ENCODE results near the gene CYB5R3.

DNA sequence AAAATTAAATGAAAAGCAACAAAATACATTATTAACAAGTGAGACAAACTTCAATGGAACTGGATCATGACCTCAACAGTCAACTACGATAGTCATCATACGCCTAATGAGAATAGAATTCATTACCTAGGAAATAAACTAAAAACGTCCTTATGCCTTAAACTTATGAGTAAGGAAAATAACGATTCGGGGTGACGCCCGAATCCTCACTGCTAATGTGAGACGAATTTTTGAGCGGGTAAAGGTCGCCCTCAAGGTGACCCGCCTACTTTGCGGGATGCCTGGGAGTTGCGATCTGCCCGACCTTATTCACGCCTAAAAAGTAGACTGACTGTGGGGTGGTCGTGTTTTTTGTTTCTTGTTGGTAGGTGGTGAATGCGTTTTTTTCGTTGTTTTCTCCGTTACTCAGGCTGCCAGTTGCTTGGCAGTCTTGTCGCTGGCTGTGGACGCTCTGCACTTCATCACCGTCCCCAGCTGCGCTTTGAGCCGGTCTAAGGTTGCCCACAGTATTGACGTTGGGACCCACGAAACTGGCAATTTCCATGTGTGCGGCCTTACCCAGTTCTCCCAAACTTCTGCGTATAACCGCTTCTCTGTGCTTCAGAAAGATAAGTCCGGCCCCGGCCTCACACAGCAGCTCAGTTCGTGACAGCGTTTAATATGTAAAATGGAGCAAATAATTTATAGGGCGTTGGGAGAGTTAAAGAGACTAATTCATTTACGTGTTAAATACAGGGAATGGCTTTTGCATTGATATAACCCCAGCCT, 33.9 kb downstream of the CYB5R3 start:
- TF ChIP-seq CTCF (conservative IDR thresholded peaks at IDR 0.05; ENCODE audit: low read depth, low read length) (no peak), EZH2 (IDR thresholded peaks at IDR 0.05; ENCODE audit: borderline replicate concordance, low read depth, low read length, poor library complexity, severe bottlenecking) (no peak)
